ACC112 (cell line): ENCODE measurements around the gene CCDC30.
"Not testable (repeated sequence)": the region's sequence is repeated elsewhere in the genome, so short reads cannot be mapped to it uniquely, and the experiment has no call there.

Source experiments
- H2AFZ ChIP-seq: fragments of 200-600 bp; sonication (generic); one replicate; pipeline ENCODE4 v1.6.0; 2017; ENCODE audit warnings: antibody characterized with exemption, low read length; ENCODE audit not compliant: unreplicated experiment
- H3K27ac ChIP-seq: fragments of 200-600 bp; sonication (generic); 2 replicates; pipeline ENCODE4 v1.5.1; 2014; ENCODE audit warnings: low read depth, mild to moderate bottlenecking, antibody characterized with exemption, low read length, moderate library complexity
- H3K27me3 ChIP-seq: fragments of 200-600 bp; sonication (generic); 2 replicates; pipeline ENCODE4 v1.6.1; 2014; ENCODE audit warnings: mild to moderate bottlenecking, antibody characterized with exemption, low read length, moderate library complexity, mixed read lengths; ENCODE audit not compliant: insufficient read depth
- H3K36me3 ChIP-seq: fragments of 200-600 bp; sonication (generic); 2 replicates; pipeline ENCODE4 v1.6.1; 2016; ENCODE audit warnings: mild to moderate bottlenecking, antibody characterized with exemption, low read length, moderate library complexity, mixed read lengths; ENCODE audit not compliant: insufficient read depth
- H3K4me1 ChIP-seq: fragments of 200-600 bp; sonication (generic); one replicate; pipeline ENCODE4 v1.6.1; 2016; ENCODE audit warnings: low read length, mixed read lengths; ENCODE audit not compliant: insufficient read depth, unreplicated experiment, control insufficient read depth
- H3K4me3 ChIP-seq: fragments of 200-600 bp; sonication (generic); 2 replicates; pipeline ENCODE4 v1.5.1; 2014; ENCODE audit warnings: mild to moderate bottlenecking, low read depth, low read length
- H3K79me2 ChIP-seq: fragments of 200-600 bp; sonication (generic); one replicate; pipeline ENCODE4 v1.6.0; 2016; ENCODE audit warnings: low read length; ENCODE audit not compliant: control insufficient read depth, unreplicated experiment, insufficient read depth

The CCDC30 gene

GRCh38 chr1:42453386-42453785 is 9.7 kb upstream of the CCDC30 start:
- no peak overlapping the region for H3K27ac ChIP-seq
- no peaks in the 10 kb centered on the region for H3K79me2 ChIP-seq
- no peak overlapping the region for H3K4me3 ChIP-seq
- no peak overlapping the region for H2AFZ ChIP-seq
- H3K36me3 ChIP-seq: peaks cover 6% of the 10 kb centered on the region; the same call in 1 of the 2 replicates
- peaks cover 5% of the 10 kb centered on the region for H3K4me1 ChIP-seq
- no peaks in the 10 kb centered on the region for H3K27me3 ChIP-seq

DNA sequence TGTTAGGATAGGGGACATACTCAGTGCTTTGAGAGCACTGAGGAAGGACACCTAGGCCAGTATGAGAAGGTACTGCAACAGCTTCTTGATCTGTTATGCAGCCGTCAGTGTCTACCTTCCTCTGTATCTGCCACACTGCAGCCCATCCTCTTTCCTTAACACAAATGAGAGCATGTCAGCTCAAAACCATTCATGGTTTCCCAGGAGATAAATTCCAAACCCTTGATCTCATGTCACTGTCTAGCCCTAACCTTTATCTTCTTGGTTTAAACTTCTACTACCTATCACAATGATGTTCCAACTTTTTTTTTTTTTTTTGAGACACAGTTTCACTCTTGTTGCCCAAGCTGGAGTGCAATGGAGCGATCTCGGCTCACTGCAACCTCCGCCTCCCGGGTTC is 8.7 kb upstream of the CCDC30 start:
- no peak overlapping the region for H3K4me3 ChIP-seq
- peaks cover 5% of the 10 kb centered on the region for H3K4me1 ChIP-seq

DNA sequence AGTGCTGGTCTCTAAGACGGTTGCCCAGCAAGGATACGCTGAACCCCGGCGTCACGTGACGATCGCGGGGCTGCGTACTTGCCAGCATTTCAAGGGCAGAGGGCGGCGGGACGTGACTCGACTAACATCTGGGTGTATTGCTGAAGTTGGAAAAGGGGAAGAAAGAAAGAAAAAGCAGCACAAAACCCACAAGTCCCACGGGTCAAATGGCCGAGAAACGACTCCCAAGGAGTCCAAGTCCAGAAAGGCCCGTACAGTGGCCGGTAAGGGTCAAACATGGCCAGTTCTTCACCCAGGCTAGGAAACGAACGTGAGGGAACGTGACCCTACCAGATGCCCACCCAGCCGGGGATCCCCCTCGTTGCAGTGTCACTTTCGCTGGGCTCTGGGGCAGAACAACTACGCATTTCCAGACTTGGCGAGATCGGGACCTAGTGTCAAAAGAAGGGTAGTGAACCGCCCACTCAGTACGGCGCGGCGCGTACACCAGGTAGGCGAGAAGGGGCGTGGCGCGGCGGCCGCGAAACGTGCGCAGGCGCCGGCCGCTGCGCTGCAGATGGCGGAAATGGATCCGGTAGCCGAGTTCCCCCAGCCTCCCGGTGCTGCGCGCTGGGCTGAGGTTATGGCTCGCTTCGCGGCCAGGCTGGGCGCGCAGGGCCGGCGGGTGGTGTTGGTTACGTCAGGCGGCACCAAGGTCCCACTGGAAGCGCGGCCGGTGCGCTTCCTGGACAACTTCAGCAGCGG is 6.9 kb upstream of the CCDC30 start, which contains the start of the genes PPCS and ZMYND12:
Gene PPCS (plus strand): TSS at position 534 of the 744 bp plus-strand sequence. CDS start 23 bp downstream, at position 557.
Gene ZMYND12 (minus strand): TSS at position 13 of the 744 bp plus-strand sequence. CDS start 25 bp downstream, outside the sequence.
- Histone ChIP-seq H3K27ac (peak within 1 kb of the TSS; percentile 35), H3K4me1 (peaks cover 5% of the 10 kb centered on the region), H3K36me3 (peaks cover 14% of the 10 kb centered on the region), H2AFZ (peak within 1 kb of the TSS; percentile 97), H3K4me3 (peak within 1 kb of the TSS; percentile 90), H3K27me3 (no peaks in the 10 kb centered on the region), H3K79me2 (no peaks in the 10 kb centered on the region)

More for the DNA sequence above, 8.7 kb upstream of the CCDC30 start:
- peaks cover 8% of the 10 kb centered on the region; the same call in 1 of the 2 replicates for H3K36me3 ChIP-seq
- H3K27me3 ChIP-seq: no peaks in the 10 kb centered on the region
- H2AFZ ChIP-seq: no peak overlapping the region
- H3K27ac ChIP-seq: no peak overlapping the region
- no peaks in the 10 kb centered on the region for H3K79me2 ChIP-seq

DNA sequence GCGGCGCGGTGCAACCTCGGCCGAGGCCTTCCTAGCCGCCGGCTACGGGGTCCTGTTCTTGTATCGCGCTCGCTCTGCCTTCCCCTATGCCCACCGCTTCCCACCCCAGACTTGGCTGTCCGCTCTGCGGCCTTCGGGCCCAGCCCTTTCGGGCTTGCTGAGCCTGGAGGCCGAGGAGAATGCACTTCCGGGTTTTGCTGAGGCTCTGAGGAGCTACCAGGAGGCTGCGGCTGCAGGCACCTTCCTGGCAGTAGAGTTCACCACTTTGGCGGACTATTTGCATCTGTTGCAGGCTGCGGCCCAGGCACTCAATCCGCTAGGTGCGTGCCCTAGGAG is 6.4 kb upstream of the CCDC30 start:
- Histone ChIP-seq H3K79me2 (no peaks in the 10 kb centered on the region), H3K27ac (peak overlapping the region; percentile 35), H3K36me3 (peaks cover 14% of the 10 kb centered on the region), H3K4me3 (peak overlapping the region; percentile 90), H2AFZ (peak overlapping the region; percentile 97), H3K27me3 (no peaks in the 10 kb centered on the region), H3K4me1 (peaks cover 5% of the 10 kb centered on the region)

DNA sequence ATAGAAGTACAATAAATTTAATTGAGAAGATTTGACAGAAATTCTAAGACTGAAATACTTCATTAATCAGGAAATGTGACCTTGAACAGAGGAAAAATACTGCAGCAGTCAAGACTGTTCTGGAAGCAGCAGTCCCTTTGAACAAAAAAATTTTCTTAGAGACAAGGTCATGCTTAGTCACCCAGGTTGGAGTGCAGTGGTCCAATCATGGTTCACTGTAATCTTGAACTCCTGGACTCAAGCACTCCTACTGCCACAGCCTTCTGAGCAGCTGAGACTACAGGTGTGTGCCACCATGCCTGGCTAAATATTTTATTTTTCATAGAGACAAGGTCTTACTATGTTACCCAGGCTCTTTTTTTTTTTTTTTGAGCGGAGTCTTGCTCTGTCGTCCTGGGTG is 1.9 kb upstream of the CCDC30 start:
- Histone ChIP-seq H2AFZ (no peak overlapping the region), H3K27ac (no peak overlapping the region)

GRCh38 chr1:42463921-42464320 is 835 bp downstream of the CCDC30 start:
- Histone ChIP-seq H3K27ac (no peak overlapping the region), H3K4me1 (peaks cover 14% of the 10 kb centered on the region), H2AFZ (peak overlapping the region; percentile 98), H3K36me3 (peaks cover 6% of the 10 kb centered on the region; the same call in 1 of the 2 replicates), H3K79me2 (no peaks in the 10 kb centered on the region), H3K27me3 (no peaks in the 10 kb centered on the region), H3K4me3 (peak overlapping the region; percentile 90)

More for the DNA sequence above, 1.9 kb upstream of the CCDC30 start:
- H3K4me3 ChIP-seq: no peak overlapping the region
- H3K27me3 ChIP-seq: no peaks in the 10 kb centered on the region
- H3K4me1 ChIP-seq: peaks cover 14% of the 10 kb centered on the region
- no peaks in the 10 kb centered on the region for H3K79me2 ChIP-seq
- H3K36me3 ChIP-seq: peaks cover 14% of the 10 kb centered on the region

DNA sequence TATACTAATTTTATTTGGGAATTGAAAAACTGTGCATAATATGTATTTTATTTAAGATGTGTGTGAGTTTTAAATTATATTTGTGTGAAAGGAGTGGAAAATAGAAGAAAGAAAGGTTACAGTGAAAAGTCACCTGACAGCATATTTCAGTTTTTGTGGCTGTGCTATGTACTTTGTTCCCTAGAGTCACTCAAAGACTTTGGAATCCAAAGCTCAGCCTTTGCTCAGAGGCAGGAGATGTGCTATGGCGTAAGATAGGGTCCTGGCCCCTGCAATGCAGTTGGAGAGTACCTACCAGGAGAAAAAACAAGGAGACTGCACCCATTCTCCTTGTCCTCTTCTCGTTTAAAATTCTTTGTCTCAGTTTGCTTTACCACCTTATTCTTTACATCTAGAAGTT is 2.9 kb downstream of the CCDC30 start:
- Histone ChIP-seq H3K4me3 (no peak overlapping the region), H3K27ac (no peak overlapping the region), H3K79me2 (no peaks in the 10 kb centered on the region), H3K36me3 (0 out of 2 replicates have a peak, but pooled peaks cover under 1% of the 10 kb centered on the region), H3K4me1 (peaks cover 14% of the 10 kb centered on the region), H3K27me3 (peaks cover 11% of the 10 kb centered on the region), H2AFZ (no peak overlapping the region)

GRCh38 chr1:42469727-42470126 is 6.6 kb downstream of the CCDC30 start:
- no peak overlapping the region for H3K4me3 ChIP-seq
- no peaks in the 10 kb centered on the region for H3K36me3 ChIP-seq
- no peaks in the 10 kb centered on the region for H3K79me2 ChIP-seq
- no peaks in the 10 kb centered on the region for H3K4me1 ChIP-seq
- no peak overlapping the region for H3K27ac ChIP-seq
- H3K27me3 ChIP-seq: peaks cover 19% of the 10 kb centered on the region
- no peak overlapping the region for H2AFZ ChIP-seq

- H3K4me1 ChIP-seq: no peaks in the 10 kb centered on the region
- H3K36me3 ChIP-seq: no peaks in the 10 kb centered on the region
- peaks cover 8% of the 10 kb centered on the region; the same call in 1 of the 2 replicates for H3K27me3 ChIP-seq
- H3K4me3 ChIP-seq: no peak overlapping the region
- no peak overlapping the region for H3K27ac ChIP-seq
- H2AFZ ChIP-seq: no peak overlapping the region
- no peaks in the 10 kb centered on the region for H3K79me2 ChIP-seq
These were observed 13.5 kb downstream of the CCDC30 start for GRCh38 chr1:42476605-42477004.

- not testable (repeated sequence) for H3K27me3 ChIP-seq, H3K4me3 ChIP-seq, H3K4me1 ChIP-seq, H3K79me2 ChIP-seq, H3K36me3 ChIP-seq, H2AFZ ChIP-seq, H3K27ac ChIP-seq
These were observed 14.3 kb downstream of the CCDC30 start for GRCh38 chr1:42477354-42477753.

DNA sequence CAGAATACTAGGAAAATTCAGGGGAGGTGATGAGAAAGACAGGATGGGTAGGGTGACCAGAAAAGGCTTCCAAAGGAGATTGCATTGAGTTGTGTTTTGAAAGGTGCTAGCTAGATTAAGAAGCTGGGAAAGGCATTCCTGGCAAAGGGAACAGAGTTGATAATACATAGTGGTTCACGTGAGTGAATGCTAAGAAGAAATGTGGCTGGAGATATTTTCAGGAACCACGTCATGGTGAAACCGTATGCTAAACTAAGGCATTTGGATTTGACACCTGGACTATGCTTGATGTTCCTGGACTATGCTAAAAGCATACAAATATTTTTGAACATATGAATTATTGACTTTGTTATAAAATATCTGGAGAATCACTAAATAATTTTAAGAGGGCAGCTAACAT is 14.7 kb downstream of the CCDC30 start:
- Histone ChIP-seq H3K36me3 (no peaks in the 10 kb centered on the region), H3K79me2 (no peaks in the 10 kb centered on the region), H2AFZ (no peak overlapping the region), H3K4me3 (no peak overlapping the region), H3K27me3 (peaks cover 6% of the 10 kb centered on the region; the same call in 1 of the 2 replicates), H3K4me1 (no peaks in the 10 kb centered on the region), H3K27ac (no peak overlapping the region)
